Mesenchymal stem cell (in vitro differentiated cells and primary cell): Measurements from ENCODE around the gene HK3. TPM values are rescaled to one million over a fixed set of nuclear protein-coding genes. Genes with fewer than 3 reads are reported as not detected.

Source experiments
- DNase-seq: peaks from one replicate; pipeline ENCODE4 v3.0.0-alpha.2; 2013
- H2AFZ ChIP-seq: one replicate; pipeline ENCODE4 v1.6.1; 2013; ENCODE audit warnings: low read depth, mild to moderate bottlenecking, control low read depth, inconsistent platforms, low read length, moderate library complexity
- H2AK5ac ChIP-seq: 2 replicates; pipeline ENCODE4 v1.6.1; 2013; ENCODE audit warnings: low read length, moderate library complexity, mild to moderate bottlenecking, inconsistent platforms; ENCODE audit not compliant: severe bottlenecking
- H2BK120ac ChIP-seq: one replicate; pipeline ENCODE4 v1.6.1; 2013; ENCODE audit warnings: low read depth, mild to moderate bottlenecking, inconsistent platforms, low read length, moderate library complexity
- H2BK12ac ChIP-seq, 2 experiments: one replicate each; pipeline ENCODE4 v1.6.1; 2013; ENCODE audit warnings: inconsistent platforms in 2 of 2, low read length in 2 of 2, mild to moderate bottlenecking in 2 of 2, moderate library complexity in 2 of 2, control low read depth in 1 of 2
- H2BK15ac ChIP-seq: one replicate; pipeline ENCODE4 v1.6.1; 2013; ENCODE audit warnings: mild to moderate bottlenecking, low read depth, inconsistent platforms; ENCODE audit not compliant: poor library complexity, severe bottlenecking
- H2BK5ac ChIP-seq: 2 replicates; pipeline ENCODE4 v1.6.1; 2013; ENCODE audit warnings: low read depth, mild to moderate bottlenecking, low read length, control low read depth, inconsistent platforms; ENCODE audit not compliant: poor library complexity, severe bottlenecking
- H3K14ac ChIP-seq, 2 experiments: one replicate each; pipeline ENCODE4 v1.6.1; 2013; ENCODE audit warnings: inconsistent platforms in 2 of 2, low read length in 2 of 2, control low read depth in 1 of 2, mild to moderate bottlenecking in 1 of 2, moderate library complexity in 1 of 2
- H3K18ac ChIP-seq, 2 experiments: one replicate each; pipeline ENCODE4 v1.6.1; 2013; ENCODE audit warnings: inconsistent platforms in 2 of 2, low read length in 2 of 2, control low read depth in 1 of 2, low read depth in 1 of 2, mild to moderate bottlenecking in 1 of 2
- H3K23ac ChIP-seq, 2 experiments: one replicate each; pipeline ENCODE4 v1.6.1; 2013; ENCODE audit warnings: inconsistent platforms in 2 of 2, low read length in 2 of 2, mild to moderate bottlenecking in 2 of 2, moderate library complexity in 2 of 2, control low read depth in 1 of 2
- H3K27ac ChIP-seq: 2 replicates; pipeline ENCODE4 v1.5.1; 2013; ENCODE audit warnings: mild to moderate bottlenecking, moderate library complexity, low read length, control low read depth, inconsistent platforms; ENCODE audit not compliant: poor library complexity, severe bottlenecking
- H3K27me3 ChIP-seq, 2 experiments: 2 replicates each; pipeline versions ENCODE4 v1.6.1 to v1.7.0; 2013; ENCODE audit warnings: low read length in 2 of 2, mild to moderate bottlenecking in 2 of 2, moderate library complexity in 2 of 2, control low read depth in 1 of 2, inconsistent platforms in 1 of 2; ENCODE audit not compliant: control insufficient read depth in 1 of 2, insufficient read depth in 1 of 2
- H3K36me3 ChIP-seq, 2 experiments: 2 replicates each; pipeline versions ENCODE4 v1.6.1 to v1.7.0; 2013; ENCODE audit warnings: low read length in 2 of 2, control low read depth in 1 of 2, inconsistent platforms in 1 of 2, low read depth in 1 of 2, mild to moderate bottlenecking in 1 of 2; ENCODE audit not compliant: insufficient read depth in 2 of 2, control insufficient read depth in 1 of 2
- H3K4ac ChIP-seq, 2 experiments: one replicate each; pipeline ENCODE4 v1.6.1; 2013; ENCODE audit warnings: inconsistent platforms in 2 of 2, low read length in 2 of 2, mild to moderate bottlenecking in 2 of 2, moderate library complexity in 2 of 2, control low read depth in 1 of 2, low read depth in 1 of 2
- H3K4me1 ChIP-seq: 2 replicates; pipeline ENCODE4 v1.6.1; 2013; ENCODE audit warnings: low read depth, low read length, control low read depth; ENCODE audit not compliant: control insufficient read depth, insufficient read depth
- H3K4me2 ChIP-seq: 2 replicates; pipeline ENCODE4 v1.6.1; 2013; ENCODE audit warnings: low read length, mild to moderate bottlenecking, inconsistent platforms; ENCODE audit not compliant: poor library complexity, severe bottlenecking
- H3K4me3 ChIP-seq, 2 experiments: 2 replicates each; pipeline versions ENCODE4 v1.5.1 to v1.7.0; 2013; ENCODE audit warnings: low read length in 2 of 2, mild to moderate bottlenecking in 2 of 2, control low read depth in 1 of 2, low read depth in 1 of 2; ENCODE audit not compliant: insufficient read depth in 1 of 2
- H3K79me1 ChIP-seq: replicated peaks from 2 replicates; pipeline ENCODE4 v1.6.1; 2013; ENCODE audit warnings: mild to moderate bottlenecking, control low read depth, low read length, inconsistent platforms; ENCODE audit not compliant: poor library complexity, severe bottlenecking
- H3K9ac ChIP-seq: 2 replicates; pipeline ENCODE4 v1.7.0; 2013; ENCODE audit warnings: mild to moderate bottlenecking, low read length, moderate library complexity
- H3K9me3 ChIP-seq: 2 replicates; pipeline ENCODE4 v1.7.0; 2013; ENCODE audit warnings: mild to moderate bottlenecking, low read length; ENCODE audit not compliant: control insufficient read depth
- H4K8ac ChIP-seq: one replicate; pipeline ENCODE4 v1.6.1; 2013; ENCODE audit warnings: inconsistent platforms, mild to moderate bottlenecking, low read length, moderate library complexity
- H4K91ac ChIP-seq: one replicate; pipeline ENCODE4 v1.6.1; 2013; ENCODE audit warnings: mild to moderate bottlenecking, low read length, inconsistent platforms
- WGBS: methylation state at CpG from one replicate; pipeline ENCODE4 v1.1.7; 2013; ENCODE audit warnings: mixed read lengths; 5-methylcytosine and 5-hydroxymethylcytosine counted together
- polyA plus RNA-seq, 2 experiments: library from polyadenylated mRNA; stranded (reverse); fragments of 200-250 nt; gene quantifications; one replicate each; pipeline ENCODE4 v1.2.3, GENCODE V29; 2013

Gene HK3
- polyA plus RNA-seq (2013, experiment 1 of 2) = not detected
- not detected for polyA plus RNA-seq (2013, experiment 2 of 2)

DNA sequence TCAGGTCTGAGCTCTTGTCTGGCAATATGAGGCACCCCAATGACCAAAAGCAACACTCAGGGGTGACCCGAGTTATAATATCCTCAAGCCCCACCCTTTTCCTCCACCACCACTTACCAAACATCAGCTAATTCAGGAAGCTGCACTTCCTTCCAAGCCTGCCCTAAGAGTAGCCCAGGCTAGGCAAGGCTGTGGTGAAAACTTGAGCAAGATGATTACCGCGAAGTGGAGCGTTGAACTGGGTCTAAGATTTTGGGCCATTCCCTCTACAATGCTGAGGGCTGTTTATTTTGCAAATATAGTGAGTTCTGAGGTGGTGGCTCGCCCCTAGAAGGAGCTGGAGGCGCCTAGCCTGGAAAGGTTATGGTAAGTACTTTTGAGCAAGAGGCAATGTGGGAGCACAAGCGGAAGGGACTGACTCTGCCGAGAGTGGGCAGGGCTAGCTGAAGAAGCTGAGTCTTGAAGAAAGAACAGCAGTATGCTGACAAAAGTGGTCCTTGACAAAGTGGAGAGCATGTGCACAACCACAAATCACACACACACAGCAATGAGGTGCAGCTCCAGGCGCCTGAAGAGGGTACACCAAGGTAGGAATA, at the start of gene HK3:
HK3 (minus strand) TSS at position 51 of the 596 bp plus-strand sequence. CDS start 3,187 bp downstream, outside the sequence.
- Histone ChIP-seq H4K91ac (no peak within 1 kb of the TSS), H3K23ac (no peak within 1 kb of the TSS), H2BK5ac (no peak within 1 kb of the TSS), H3K4me2 (no peak within 1 kb of the TSS), H2BK15ac (no peak within 1 kb of the TSS), H3K9me3 (no peaks in the 10 kb centered on the region), H2BK120ac (no peak within 1 kb of the TSS), H3K4me1 (peaks cover 19% of the 10 kb centered on the region), H3K36me3 (peaks cover 13 to 34% of the 10 kb centered on the region in 2 experiments), H3K27ac (no peak within 1 kb of the TSS), H2BK12ac (no peak within 1 kb of the TSS), H2AFZ (no peak within 1 kb of the TSS), H3K4me3 (no peak within 1 kb of the TSS), H3K79me1 (no peaks in the 10 kb centered on the region), H3K4ac (no peak within 1 kb of the TSS), H4K8ac (no peak within 1 kb of the TSS), H3K27me3 (peaks cover 0 to 6% of the 10 kb centered on the region in 2 experiments), H3K18ac (no peak within 1 kb of the TSS), H2AK5ac (no peak within 1 kb of the TSS), H3K9ac (no peak within 1 kb of the TSS), H3K14ac (no peak within 1 kb of the TSS)
- 78% methylated on average over 7 of the region's 9 CpGs for WGBS
- DNase-seq = no peak

DNA sequence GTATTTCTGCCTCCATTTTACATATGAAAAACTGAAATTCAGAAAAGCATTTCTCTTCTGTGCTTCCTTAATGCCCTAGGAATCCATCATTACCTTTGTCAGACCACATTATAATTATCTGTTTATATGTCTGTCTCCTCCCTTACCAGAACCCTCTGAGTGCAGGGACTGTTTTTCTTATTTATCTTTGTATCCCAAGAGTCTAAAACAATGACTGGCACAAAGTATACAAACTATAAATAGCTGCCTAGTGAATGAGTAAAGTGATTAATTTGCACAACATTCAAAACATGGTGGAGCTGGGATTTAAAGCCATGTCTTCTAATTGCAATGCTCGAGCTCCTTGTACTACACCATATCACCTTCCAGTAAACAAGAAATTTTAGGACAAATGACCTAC, 49.3 kb upstream of the HK3 start:
- Histone ChIP-seq H3K14ac (no peak overlapping the region), H2BK15ac (no peak overlapping the region), H3K9me3 (no peaks in the 10 kb centered on the region), H3K9ac (no peak overlapping the region), H2AFZ (no peak overlapping the region), H3K4me1 (no peaks in the 10 kb centered on the region), H3K27me3 (no peaks in the 10 kb centered on the region), H2BK120ac (no peak overlapping the region), H3K18ac (no peak overlapping the region), H4K91ac (no peak overlapping the region), H3K4me3 (no peak overlapping the region), H4K8ac (no peak overlapping the region), H2BK12ac (no peak overlapping the region), H3K27ac (no peak overlapping the region), H2BK5ac (no peak overlapping the region), H2AK5ac (no peak overlapping the region), H3K4ac (no peak overlapping the region), H3K36me3 (peaks cover 17 to 87% of the 10 kb centered on the region in 2 experiments), H3K4me2 (no peak overlapping the region), H3K79me1 (peaks cover 11% of the 10 kb centered on the region), H3K23ac (no peak overlapping the region)
- WGBS = 36% methylated on average over 1 of the region's 1 CpG
- DNase-seq = peak; percentile 56

GRCh38 chr5:176947847-176948246, 48.7 kb upstream of the HK3 start:
- no peak overlapping the region for H3K4me2 ChIP-seq
- H2BK15ac ChIP-seq = no peak overlapping the region
- peaks cover 18 to 87% of the 10 kb centered on the region in 2 experiments for H3K36me3 ChIP-seq
- no peaks in the 10 kb centered on the region for H3K4me1 ChIP-seq
- no peak overlapping the region for H2AK5ac ChIP-seq
- no peaks in the 10 kb centered on the region for H3K9me3 ChIP-seq
- no peak overlapping the region for H3K4me3 ChIP-seq
- H3K4ac ChIP-seq = no peak overlapping the region
- H3K27me3 ChIP-seq = no peaks in the 10 kb centered on the region
- no peak overlapping the region for H3K23ac ChIP-seq
- peaks cover 11% of the 10 kb centered on the region for H3K79me1 ChIP-seq
- no peak overlapping the region for H2BK12ac ChIP-seq
- no peak overlapping the region for H2BK5ac ChIP-seq
- 82% methylated on average over 2 of the region's 2 CpGs for WGBS
- H2AFZ ChIP-seq = no peak overlapping the region
- no peak overlapping the region for H4K91ac ChIP-seq
- no peak overlapping the region for H3K14ac ChIP-seq
- DNase-seq = peak; percentile 40
- no peak overlapping the region for H3K9ac ChIP-seq
- no peak overlapping the region for H2BK120ac ChIP-seq
- H3K27ac ChIP-seq = no peak overlapping the region
- no peak overlapping the region for H4K8ac ChIP-seq
- H3K18ac ChIP-seq = no peak overlapping the region

DNA sequence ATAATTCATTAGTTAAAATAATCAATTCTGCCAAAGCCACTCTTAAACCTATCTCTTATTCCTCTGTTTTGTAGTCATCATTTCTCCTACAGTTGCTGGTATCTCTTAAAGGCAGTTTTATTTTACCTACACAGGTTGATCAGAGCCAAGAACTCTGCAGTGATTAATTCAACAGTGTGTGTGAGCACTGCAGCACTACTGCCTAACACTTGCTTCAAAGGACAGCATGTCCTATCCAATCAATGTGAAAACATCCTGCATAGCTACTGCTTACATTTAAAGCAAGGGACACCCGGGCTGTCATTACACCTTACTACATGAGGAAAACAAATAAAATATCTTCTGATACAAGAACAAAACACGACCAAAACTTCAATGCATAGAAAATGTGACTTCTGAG, 45.1 kb upstream of the HK3 start:
- Histone ChIP-seq H2BK5ac (no peak overlapping the region), H3K18ac (no peak overlapping the region), H2BK120ac (no peak overlapping the region), H4K8ac (no peak overlapping the region), H3K4me3 (no peak overlapping the region), H2AK5ac (no peak overlapping the region), H2BK12ac (no peak overlapping the region), H2BK15ac (no peak overlapping the region), H3K4ac (no peak overlapping the region), H3K27me3 (no peaks in the 10 kb centered on the region), H3K4me2 (no peak overlapping the region), H4K91ac (no peak overlapping the region), H3K14ac (no peak overlapping the region), H3K79me1 (peaks cover 12% of the 10 kb centered on the region), H3K36me3 (peaks cover 14 to 85% of the 10 kb centered on the region in 2 experiments), H3K27ac (no peak overlapping the region), H3K4me1 (no peaks in the 10 kb centered on the region), H3K23ac (no peak overlapping the region), H3K9me3 (no peaks in the 10 kb centered on the region), H3K9ac (no peak overlapping the region), H2AFZ (no peak overlapping the region)
- WGBS = 84% methylated on average over 2 of the region's 2 CpGs
- DNase-seq = no peak
